ENCODE measurements around the gene AP1B1.
A peak's percentile ranks its signal among the peaks of the same experiment; 100 is the strongest.
"Not testable (repeated sequence)": the region's sequence is repeated elsewhere in the genome, so short reads cannot be mapped to it uniquely, and the experiment has no call there.

AP1B1 gene

DNA sequence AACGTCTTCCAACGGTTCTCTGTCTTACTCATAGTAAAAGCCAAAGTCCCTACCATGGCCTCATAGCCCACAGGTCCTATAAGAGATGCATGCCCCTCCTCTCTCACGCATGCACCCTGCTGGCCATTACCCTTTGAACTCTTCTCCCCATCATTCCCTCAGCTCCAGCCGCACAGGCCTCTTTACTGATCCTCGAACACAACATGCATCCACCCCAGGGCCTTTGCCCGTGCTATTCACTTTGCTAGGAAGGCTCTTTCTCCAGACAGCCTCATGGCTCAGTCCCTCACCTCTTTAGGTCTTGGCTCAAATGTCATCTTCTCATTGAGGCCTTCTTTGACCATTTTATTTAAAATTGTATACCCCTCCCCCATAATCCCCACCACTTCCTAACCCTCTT lies 7.5 kb downstream of the AP1B1 start:
- Histone ChIP-seq H3K27me3 (ENCODE audit: insufficient read depth, poor library complexity, severe bottlenecking) (no peaks in the 10 kb centered on the region), H3K4me3 (ENCODE audit: severe bottlenecking) (no peak overlapping the region), H3K9me3 (ENCODE audit: severe bottlenecking) (no peaks in the 10 kb centered on the region), H3K36me3 (ENCODE audit: low read depth) (peaks cover 35% of the 10 kb centered on the region), H3K27ac (ENCODE audit: poor library complexity, severe bottlenecking) (peak overlapping the region; percentile 17), H3K4me1 (ENCODE audit: insufficient read depth, poor library complexity, severe bottlenecking) (peaks cover 26% of the 10 kb centered on the region)
- TF ChIP-seq CTCF (IDR thresholded peaks at IDR 0.05; ENCODE audit: poor library complexity, severe bottlenecking): no peak
- DNase-seq (ENCODE audit: low spot score) (no peak), ATAC-seq (ENCODE audit: low read depth) (no peak)

- DNase-seq (ENCODE audit: low spot score): no peak
- Histone ChIP-seq H3K4me1 (ENCODE audit: insufficient read depth, poor library complexity, severe bottlenecking) (peaks cover 26% of the 10 kb centered on the region), H3K27me3 (ENCODE audit: insufficient read depth, poor library complexity, severe bottlenecking) (no peaks in the 10 kb centered on the region), H3K4me3 (ENCODE audit: severe bottlenecking) (no peak overlapping the region), H3K36me3 (ENCODE audit: low read depth) (peaks cover 34% of the 10 kb centered on the region), H3K9me3 (ENCODE audit: severe bottlenecking) (no peaks in the 10 kb centered on the region), H3K27ac (ENCODE audit: poor library complexity, severe bottlenecking) (peak overlapping the region; percentile 17)
- TF ChIP-seq CTCF (IDR thresholded peaks at IDR 0.05; ENCODE audit: poor library complexity, severe bottlenecking): no peak
- peak; percentile 70 for ATAC-seq (ENCODE audit: low read depth)
These were observed 8.2 kb downstream of the AP1B1 start for GRCh38 chr22:29380032-29380781.

GRCh38 chr22:29379258-29379657 lies 9.1 kb downstream of the AP1B1 start:
- no peak for ATAC-seq (ENCODE audit: low read depth)

DNA sequence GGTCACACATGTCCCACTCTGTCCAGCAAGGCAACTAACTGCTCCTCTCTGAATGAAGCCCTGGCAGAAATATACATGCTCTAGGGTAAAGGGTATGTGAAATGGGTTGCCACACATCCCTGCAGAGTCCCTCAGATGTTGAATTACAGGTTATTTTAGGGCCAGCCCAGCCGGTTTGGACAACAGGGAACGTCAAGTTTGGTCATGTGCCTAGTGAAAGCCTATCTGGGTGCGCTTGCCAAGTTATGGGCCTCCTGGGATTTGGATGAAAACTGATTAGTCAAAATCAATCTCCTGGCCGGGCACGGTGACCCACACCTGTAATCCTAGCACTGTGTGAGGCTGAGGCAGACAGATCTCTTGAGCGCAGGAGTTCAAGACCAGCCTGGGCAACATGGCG lies 10.4 kb downstream of the AP1B1 start:
- TF ChIP-seq CTCF (IDR thresholded peaks at IDR 0.05; ENCODE audit: poor library complexity, severe bottlenecking): no peak
- Histone ChIP-seq H3K9me3 (ENCODE audit: severe bottlenecking) (no peaks in the 10 kb centered on the region), H3K36me3 (ENCODE audit: low read depth) (peaks cover 38% of the 10 kb centered on the region), H3K4me1 (ENCODE audit: insufficient read depth, poor library complexity, severe bottlenecking) (peaks cover 26% of the 10 kb centered on the region), H3K27me3 (ENCODE audit: insufficient read depth, poor library complexity, severe bottlenecking) (no peaks in the 10 kb centered on the region), H3K27ac (ENCODE audit: poor library complexity, severe bottlenecking) (peak overlapping the region; percentile 54), H3K4me3 (ENCODE audit: severe bottlenecking) (no peak overlapping the region)
- DNase-seq (ENCODE audit: low spot score) (no peak), ATAC-seq (ENCODE audit: low read depth) (peak; percentile 54)

More at GRCh38 chr22:29379258-29379657, 9.1 kb downstream of the AP1B1 start:
- H3K36me3 ChIP-seq (ENCODE audit: low read depth): peaks cover 36% of the 10 kb centered on the region
- no peak overlapping the region for H3K4me3 ChIP-seq (ENCODE audit: severe bottlenecking)
- no peak for TF ChIP-seq CTCF (IDR thresholded peaks at IDR 0.05; ENCODE audit: poor library complexity, severe bottlenecking)
- no peaks in the 10 kb centered on the region for H3K9me3 ChIP-seq (ENCODE audit: severe bottlenecking)
- DNase-seq (ENCODE audit: low spot score): no peak
- no peaks in the 10 kb centered on the region for H3K27me3 ChIP-seq (ENCODE audit: insufficient read depth, poor library complexity, severe bottlenecking)
- peaks cover 26% of the 10 kb centered on the region for H3K4me1 ChIP-seq (ENCODE audit: insufficient read depth, poor library complexity, severe bottlenecking)
- no peak overlapping the region for H3K27ac ChIP-seq (ENCODE audit: poor library complexity, severe bottlenecking)

GRCh38 chr22:29376705-29377104 lies 11.7 kb downstream of the AP1B1 start:
- not testable (repeated sequence) for H3K9me3 ChIP-seq (ENCODE audit: severe bottlenecking)
- H3K36me3 ChIP-seq (ENCODE audit: low read depth): peaks cover 41% of the 10 kb centered on the region
- H3K27ac ChIP-seq (ENCODE audit: poor library complexity, severe bottlenecking): peak overlapping the region; percentile 54

More at GRCh38 chr22:29376705-29377104, 11.7 kb downstream of the AP1B1 start:
- H3K4me1 ChIP-seq (ENCODE audit: insufficient read depth, poor library complexity, severe bottlenecking): peaks cover 26% of the 10 kb centered on the region
- not testable (repeated sequence) for H3K27me3 ChIP-seq (ENCODE audit: insufficient read depth, poor library complexity, severe bottlenecking); H3K4me3 ChIP-seq (ENCODE audit: severe bottlenecking); DNase-seq (ENCODE audit: low spot score)
- 0 out of 3 replicates have a peak, but pooled peaks have one; percentile 35 for ATAC-seq (ENCODE audit: low read depth)
